ENCODE data around the gene TMC6.

The TMC6 gene, protein sequence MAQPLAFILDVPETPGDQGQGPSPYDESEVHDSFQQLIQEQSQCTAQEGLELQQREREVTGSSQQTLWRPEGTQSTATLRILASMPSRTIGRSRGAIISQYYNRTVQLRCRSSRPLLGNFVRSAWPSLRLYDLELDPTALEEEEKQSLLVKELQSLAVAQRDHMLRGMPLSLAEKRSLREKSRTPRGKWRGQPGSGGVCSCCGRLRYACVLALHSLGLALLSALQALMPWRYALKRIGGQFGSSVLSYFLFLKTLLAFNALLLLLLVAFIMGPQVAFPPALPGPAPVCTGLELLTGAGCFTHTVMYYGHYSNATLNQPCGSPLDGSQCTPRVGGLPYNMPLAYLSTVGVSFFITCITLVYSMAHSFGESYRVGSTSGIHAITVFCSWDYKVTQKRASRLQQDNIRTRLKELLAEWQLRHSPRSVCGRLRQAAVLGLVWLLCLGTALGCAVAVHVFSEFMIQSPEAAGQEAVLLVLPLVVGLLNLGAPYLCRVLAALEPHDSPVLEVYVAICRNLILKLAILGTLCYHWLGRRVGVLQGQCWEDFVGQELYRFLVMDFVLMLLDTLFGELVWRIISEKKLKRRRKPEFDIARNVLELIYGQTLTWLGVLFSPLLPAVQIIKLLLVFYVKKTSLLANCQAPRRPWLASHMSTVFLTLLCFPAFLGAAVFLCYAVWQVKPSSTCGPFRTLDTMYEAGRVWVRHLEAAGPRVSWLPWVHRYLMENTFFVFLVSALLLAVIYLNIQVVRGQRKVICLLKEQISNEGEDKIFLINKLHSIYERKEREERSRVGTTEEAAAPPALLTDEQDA

DNA sequence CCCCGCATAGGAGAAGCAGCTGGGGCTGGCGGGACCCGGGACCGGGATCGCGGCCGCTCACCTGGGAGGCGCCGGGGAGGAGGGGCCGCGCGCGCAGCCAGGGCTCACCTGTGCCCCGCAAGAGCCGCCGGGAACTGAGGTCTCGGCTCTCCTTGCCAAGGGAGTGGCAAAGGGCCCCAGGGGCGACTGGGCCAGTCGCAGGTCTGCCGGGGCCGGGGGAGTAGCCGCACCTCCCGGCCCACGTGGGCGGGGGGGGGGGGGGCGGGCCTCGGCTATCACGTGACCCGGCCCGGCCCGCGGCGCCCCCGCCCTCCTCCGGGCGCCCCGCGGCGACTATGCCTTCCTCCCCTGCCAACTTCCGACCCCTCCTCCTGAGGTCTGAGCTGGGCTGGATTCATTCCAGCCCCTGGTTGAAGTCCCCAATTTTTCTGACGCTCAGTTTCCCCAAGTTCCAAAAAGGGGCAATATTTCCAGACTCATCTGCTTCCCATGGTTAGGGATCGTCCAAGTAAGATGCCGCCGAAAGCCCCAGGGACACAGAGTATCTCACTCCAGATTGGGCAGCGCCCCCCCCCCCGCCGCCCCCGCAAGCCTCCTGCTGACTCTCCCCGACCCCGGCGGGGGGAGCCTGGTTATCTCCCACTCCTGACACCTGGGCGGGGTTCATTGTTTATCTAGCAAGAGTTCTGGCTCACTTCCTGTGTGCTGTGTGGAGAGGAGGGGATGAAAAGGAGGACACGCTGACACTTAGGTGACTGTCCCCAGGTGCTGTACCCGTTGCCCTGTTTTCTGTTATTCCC, at the start of gene TMC6:
TMC6 (minus strand) TSS at position 205 of the 800 bp plus-strand sequence. CDS start 1,923 bp downstream, outside the sequence.
- DNase-seq = peak; percentile 56

DNA sequence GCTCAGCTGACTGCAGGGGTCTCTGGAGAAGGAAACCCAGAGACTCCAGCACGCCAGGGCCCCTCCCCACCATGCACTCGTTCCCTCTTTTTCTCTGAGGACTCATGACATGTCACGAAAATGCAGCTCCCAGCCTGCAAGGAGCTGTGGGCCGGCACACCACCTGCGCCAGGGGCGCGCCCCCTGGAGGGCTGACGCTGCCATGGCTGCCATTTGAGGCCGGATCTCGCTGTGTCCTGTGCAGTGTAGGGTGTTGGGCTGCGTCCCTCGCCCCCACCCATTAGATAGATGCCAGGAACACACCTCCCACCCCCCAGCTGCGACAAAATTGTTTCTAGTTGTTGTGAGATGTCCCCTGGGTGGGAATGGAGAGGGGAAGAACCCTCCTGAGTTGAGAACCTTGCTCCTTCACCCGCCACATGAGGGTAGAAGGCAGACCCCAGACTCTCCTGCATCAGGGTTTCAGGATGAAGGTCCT, 48.0 kb upstream of the TMC6 start:
- no peak for DNase-seq

DNA sequence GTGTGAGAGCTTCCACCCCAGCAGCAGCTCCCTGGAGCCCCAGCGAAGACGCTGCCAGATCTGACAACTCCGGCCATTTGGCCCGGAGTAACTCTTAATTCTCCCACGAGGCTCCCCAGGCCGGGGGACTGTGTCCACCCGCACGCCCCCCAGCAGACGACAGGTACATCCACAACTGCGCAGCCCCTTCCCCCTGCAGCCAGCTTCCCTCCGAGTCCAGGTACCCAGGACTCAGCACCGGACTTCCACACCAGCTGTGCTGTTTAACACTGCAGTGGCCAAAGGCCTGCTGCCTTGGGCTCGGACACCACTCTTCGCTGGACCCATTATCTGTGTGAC, 47.1 kb upstream of the TMC6 start:
- no peak for DNase-seq

DNA sequence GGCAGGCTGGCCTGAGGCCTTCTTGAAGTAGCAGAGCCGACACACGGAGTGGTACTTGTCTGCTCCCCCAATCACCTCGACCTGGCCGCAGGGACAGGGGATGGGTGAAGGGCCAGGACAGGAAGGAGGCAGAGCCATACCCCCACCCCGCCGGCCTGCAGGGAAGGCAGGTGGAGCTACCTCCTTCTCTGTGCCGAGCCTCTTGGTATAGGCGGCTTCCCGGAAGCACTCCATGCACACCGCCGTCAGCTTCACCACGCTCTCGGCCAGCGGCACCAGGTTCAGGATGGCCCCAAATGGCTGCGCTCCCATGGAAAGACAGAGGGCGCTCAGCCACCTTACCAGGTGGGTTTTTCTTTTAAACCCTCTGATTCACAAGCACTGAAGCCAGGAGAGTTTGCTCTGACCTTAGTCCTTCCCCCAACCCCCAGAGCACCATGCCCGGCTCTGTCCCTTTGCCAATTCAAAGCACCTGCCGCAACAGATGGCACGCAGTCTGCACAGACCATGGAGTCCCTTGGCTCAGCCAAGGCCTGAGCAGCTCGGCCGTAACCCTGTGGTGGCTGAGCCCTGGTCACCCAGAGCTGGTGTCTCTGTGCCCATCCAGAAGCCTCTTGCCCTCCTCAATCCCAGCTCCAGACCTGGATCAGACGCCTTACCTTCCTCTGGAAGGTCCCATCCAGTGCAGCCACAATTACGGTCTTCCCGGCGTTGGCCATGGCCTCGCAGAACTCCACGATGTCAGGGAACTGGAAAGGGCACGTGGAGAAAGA, 46.5 kb upstream of the TMC6 start:
- no peak for DNase-seq

DNA sequence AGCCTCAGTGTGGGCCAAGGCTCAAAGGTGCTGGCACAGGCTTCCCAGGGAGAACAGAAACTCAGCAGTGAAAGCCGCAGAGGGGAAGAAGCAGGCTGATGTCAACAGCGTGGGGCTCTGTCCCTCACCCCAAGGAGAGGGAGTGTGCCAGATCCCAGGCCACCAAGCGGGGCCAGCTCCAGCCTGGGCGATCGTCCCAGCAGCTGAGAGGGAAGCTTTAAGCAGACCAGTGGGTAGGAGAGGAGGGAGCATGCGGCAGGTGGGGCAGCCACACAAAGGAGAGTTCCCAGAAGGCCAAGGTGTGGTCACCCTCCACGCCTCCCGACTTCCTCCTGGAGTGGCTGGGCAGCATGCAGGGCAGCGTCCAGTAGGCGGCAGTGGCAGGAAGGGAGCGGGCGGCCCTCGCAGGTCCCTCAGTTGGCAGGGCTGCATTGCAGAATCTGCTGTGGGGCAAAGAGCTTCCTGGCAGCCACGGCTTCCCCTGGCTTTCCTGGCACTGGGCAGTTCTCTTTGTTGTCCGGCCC, 45.9 kb upstream of the TMC6 start:
- no peak for DNase-seq

DNA sequence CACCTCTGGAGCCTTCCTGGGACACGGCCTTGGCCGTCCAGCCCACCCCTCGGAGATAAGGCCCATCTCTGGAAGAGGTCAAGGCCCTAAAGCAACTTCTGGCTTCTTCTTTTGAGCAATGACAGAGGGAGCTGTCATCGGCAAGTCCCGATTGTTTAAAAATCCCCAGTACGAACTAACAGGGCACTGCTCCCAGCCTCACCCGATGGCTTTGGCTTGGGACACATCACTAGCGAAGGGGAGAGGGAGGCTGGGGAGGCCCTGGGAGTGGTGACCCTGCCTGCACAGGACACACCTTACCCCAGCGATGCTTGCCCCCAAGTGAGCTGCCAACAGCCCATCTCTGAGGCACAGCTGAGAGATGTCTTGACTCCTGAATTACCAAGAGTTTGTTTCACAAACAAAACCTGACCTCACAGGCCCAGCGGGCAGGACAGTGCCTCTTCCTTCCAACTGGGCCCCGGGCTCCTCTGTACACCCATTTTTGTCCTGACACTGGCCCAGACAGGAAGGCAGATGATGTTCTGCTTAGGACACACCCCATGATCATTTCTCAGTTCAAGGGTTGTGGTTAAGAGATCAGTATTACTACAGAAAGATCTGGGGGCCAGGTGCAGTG, 44.7 kb upstream of the TMC6 start:
- no peak for DNase-seq

DNA sequence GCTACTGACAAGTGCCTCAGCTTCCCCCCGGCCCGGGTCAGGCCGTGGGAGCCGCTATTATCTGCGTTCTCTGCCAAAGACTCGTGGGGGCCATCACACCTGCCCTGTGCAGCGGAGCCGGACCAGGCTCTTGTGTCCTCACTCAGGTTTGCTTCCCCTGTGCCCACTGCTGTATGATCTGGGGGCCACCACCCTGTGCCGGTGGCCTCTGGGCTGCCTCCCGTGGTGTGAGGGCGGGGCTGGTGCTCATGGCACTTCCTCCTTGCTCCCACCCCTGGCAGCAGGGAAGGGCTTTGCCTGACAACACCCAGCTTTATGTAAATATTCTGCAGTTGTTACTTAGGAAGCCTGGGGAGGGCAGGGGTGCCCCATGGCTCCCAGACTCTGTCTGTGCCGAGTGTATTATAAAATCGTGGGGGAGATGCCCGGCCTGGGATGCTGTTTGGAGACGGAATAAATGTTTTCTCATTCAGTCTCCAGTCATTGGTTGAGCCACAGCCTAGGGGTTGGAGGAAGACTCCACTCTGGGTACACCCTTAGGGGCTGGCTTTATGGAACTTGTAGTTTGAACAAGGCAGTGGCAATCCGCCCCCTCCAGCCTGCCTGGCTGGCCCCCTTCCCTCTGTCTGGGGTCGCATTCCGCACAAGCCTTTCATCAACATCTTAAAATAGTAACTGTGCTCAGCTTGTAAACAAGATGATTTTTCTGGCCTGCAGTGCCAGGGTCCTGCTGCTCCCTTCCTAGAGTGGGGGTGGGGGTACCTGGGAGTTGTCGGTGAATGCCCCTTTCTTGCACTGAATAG, 43.9 kb upstream of the TMC6 start:
- no peak for DNase-seq

DNA sequence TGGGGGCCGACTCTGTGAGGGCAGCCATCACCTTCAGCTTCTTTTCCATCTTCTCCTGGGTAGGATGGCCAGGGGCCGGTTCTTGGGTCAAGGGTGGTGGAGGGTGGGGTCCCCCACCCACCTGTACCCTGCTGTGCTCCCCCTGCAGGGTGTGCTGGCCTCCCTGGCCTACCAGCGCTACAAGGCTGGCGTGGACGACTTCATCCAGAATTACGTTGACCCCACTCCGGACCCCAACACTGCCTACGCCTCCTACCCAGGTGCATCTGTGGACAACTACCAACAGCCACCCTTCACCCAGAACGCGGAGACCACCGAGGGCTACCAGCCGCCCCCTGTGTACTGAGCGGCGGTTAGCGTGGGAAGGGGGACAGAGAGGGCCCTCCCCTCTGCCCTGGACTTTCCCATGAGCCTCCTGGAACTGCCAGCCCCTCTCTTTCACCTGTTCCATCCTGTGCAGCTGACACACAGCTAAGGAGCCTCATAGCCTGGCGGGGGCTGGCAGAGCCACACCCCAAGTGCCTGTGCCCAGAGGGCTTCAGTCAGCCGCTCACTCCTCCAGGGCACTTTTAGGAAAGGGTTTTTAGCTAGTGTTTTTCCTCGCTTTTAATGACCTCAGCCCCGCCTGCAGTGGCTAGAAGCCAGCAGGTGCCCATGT, 43.2 kb upstream of the TMC6 start:
- peak; percentile 27 for DNase-seq

DNA sequence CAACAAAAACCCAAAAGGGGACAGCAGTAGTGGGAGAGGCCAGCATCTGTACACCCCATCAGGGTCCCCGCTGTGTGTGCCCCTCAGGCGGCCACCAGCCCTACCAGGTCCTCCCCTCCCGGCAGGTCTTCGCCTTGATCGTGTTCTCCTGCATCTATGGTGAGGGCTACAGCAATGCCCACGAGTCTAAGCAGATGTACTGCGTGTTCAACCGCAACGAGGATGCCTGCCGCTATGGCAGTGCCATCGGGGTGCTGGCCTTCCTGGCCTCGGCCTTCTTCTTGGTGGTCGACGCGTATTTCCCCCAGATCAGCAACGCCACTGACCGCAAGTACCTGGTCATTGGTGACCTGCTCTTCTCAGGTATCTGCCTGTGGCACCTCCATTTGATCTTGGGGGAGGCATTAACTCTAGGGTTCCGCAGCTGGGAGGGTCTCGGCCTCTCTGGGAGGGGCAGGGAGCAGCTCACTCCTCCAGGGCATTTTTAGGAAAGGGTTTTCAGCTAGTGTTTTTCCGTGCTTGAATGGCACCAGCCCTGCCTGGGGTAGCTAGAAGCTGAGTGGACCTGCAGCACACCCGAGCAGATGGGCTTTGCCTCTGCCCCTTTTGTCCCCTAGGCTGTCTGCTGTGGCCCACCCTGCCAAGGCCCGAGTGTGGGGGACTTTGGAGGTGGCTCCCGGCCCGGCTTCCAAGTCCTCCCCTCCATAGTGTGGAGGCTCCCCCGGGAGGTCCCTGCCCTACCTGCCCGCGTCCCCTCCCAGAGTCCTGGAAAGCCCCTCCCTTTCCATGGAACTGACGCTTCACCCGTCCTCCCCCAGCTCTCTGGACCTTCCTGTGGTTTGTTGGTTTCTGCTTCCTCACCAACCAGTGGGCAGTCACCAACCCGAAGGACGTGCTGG, 42.4 kb upstream of the TMC6 start:
- no peak for DNase-seq

DNA sequence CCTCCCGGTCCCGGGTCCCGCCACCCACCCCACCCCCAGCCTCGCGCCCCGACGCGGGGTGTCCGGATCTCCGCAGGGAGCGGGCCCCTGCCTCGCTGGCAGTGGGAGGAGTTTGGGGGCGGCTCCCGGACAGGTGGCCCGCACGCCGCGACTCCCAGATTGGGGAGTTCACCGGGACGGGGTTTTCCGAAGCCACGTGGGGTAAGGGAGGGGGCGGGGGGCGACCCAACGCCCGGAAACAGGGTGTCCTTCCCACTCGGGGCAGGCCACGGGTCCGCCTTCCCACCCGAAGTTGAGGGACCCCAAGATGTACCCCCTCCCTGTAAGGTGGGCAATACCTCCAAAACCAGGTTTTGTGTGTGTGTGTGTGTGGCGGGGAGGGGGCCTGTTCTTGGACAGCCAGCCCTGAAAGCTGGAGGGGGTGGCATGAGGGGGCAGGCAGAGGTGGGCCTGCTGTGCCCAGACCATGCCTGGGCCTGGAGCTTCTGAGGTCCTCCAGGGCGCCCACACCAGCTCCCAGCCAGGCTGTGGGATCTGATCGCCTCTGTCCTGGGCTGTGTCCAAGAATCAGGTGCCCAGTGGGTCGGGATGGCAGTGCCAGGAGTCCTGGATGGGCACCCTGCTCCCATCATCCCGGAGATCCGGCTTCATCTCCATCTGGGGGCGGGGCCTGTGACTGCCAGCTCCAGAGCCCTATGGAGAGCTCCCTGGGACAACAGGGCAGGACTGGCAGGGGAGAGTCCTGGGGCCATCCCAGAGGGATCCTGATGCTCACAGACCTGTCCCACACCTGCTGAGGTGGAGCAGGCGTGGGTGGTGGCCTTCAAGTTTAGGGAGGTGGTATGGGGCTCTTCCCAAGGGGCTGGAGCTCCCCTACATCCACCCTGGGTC, 40.6 kb upstream of the TMC6 start:
- DNase-seq = no peak

DNA sequence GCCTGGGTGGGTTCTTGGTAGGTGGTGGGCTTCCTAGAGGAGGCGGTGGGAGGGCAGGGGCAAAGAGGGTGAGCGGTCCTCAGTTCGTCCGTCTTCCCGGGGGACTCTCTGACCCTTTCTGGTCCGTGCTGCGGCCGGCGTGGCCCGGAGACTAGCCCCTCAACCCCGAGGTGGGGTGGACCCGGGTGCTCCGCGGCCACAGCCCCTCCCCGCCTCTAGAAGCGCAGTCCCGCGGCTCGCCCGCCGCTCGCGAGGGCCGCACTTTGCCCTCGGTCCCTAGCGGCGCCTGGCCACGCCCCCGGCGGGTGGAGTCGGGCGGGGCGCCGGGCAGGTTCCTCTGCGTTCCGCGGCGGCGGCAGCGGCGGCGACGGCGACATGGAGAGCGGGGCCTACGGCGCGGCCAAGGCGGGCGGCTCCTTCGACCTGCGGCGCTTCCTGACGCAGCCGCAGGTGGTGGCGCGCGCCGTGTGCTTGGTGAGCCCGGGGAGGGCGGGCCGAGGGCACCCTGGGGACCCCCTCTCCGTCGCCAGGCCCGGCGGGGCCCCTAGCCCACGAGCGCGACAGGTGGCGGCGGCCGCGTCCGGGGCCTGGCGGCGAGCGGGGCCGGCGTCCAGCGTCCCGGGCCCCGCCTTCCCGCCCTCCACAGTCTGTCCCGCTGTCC, 39.8 kb upstream of the TMC6 start, which contains the start of gene SYNGR2:
SYNGR2 (plus strand) TSS at position 340 of the 661 bp plus-strand sequence; CDS start at position 376, 36 bp downstream.
- DNase-seq = peak; percentile 53

DNA sequence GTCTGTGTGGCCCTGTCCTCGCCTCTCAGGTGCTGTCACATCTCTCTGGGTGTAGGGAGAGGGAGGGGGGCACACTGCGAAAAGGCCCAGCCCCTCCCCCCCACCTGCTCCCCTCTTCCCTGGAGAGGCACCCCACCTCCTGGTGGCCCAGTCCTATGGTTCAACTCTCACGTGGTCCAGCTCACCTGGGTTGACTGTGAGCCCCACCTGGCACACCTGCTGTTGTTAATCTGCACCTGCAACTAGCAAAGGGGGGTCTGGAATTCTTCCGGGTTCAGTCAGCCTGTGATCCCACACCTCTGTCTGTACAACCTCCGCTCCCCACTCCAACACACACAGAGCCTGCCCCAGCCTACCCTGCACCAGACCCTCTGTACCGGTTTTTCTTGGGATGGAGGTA, 37.9 kb upstream of the TMC6 start:
- peak; percentile 21 for DNase-seq

DNA sequence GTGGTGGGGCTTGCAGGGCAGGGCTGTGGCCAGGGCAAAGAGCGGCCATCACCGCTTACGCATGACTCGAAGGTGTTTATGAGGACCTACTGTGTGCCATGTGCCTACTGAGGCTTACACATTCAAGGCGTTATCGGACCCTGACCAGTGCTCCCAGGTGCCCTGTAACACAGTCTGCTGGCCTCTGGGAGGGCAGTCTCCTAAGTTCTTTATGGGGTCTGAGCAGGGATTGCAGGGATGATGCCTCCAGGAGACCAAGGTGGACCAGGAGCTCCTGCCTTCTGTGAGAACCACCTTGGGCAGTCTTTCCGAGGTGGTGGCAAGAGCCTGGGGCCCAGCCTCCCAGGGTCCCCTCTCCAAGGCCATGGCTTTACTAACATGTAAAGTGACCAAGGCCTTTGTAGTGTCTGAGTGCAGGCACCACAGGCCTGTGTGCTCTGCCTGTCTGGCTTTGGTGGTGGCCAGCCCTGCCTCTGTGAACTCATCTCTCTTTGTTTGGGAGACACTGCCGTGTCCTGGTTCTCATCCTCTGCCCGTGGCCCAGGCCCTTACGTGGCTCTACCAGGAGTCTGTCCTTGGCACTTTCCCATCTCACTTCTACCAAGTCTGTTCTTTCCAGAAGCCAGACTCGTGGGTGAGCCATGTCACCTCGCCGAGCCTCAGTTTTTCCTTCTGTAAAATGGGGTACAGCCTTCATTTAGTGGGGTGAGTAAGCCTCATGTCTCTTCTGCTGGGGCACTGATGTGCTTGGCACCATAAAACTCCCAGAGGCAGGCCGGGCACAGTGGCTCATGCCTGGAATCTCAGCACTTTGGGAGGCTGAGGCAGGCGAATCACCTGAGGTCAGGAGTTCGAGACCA, 36.4 kb upstream of the TMC6 start:
- DNase-seq = no peak

DNA sequence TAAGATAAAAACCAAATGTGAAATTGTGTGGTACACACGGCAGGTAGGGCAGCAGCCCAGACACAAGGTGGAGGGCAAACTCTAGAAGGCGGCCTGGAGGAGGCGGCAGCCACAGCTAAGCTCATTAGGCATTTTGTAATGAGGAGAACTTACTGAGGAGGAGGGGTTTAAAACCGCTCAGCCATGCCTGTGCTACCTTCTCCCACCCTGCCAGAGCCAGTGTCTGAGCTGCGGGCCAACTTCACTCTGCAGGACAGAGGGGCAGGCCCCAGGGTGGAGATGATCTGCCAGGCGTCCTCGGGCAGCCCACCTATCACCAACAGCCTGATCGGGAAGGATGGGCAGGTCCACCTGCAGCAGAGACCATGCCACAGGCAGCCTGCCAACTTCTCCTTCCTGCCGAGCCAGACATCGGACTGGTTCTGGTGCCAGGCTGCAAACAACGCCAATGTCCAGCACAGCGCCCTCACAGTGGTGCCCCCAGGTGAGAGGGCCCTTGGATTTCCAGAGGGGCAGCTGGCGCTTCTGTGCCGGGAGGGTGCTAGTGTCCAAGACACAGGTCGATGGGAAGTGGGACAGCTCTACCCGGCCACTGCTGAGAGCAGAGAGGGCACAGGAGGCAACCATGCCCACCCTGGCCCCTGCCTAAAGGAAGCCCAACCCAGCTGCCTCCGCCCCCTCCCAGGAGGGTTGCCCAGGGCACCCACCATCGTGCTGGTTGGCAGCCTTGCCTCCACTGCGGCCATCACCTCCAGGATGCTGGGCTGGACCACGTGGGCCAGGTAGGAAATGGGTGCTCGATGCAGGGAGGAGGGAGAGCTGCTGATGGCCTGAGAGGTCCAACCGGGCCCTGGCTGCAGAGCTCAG, 35.6 kb upstream of the TMC6 start:
- no peak for DNase-seq

DNA sequence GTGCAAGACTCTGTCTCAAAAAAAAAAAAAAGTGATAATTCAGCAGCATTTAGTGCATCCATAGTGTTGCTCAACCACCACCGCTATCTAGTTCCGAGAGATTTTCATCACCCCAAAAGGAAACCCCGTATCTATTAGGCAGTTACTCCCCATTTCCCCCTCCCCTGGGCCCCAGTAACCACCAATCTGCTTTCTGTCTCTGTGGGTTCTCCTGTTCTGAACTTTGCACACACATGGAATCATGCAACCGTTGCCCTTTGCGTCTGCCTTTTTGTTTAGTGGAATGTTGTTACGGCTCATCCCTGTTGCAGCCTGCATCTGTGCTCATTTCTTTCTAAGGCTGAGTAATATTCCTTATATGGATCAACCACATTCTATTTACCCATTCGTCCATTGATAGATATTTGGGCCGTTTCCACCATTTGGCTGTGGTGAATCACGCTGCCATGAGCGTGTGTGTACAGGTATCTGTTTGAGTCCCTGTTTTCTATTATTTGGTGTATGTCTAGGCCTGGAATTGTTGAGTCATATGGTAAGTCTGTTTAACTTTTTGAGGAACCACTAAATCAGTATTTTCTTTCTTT, 31.1 kb upstream of the TMC6 start:
- DNase-seq = no peak

All from NCI-H1105 treated with DMSO at 0.1 percent for 48 hours (cell line).